Measurements from ENCODE around the gene VWA3B.
"Not testable (repeated sequence)": the region's sequence is repeated elsewhere in the genome, so short reads cannot be mapped to it uniquely, and the experiment has no call there.

The VWA3B gene

GRCh38 chr2:98252038-98252773, 165.2 kb downstream of the VWA3B start:
- no peak for DNase-seq (ENCODE audit: low read depth in 2 of 2)

DNA sequence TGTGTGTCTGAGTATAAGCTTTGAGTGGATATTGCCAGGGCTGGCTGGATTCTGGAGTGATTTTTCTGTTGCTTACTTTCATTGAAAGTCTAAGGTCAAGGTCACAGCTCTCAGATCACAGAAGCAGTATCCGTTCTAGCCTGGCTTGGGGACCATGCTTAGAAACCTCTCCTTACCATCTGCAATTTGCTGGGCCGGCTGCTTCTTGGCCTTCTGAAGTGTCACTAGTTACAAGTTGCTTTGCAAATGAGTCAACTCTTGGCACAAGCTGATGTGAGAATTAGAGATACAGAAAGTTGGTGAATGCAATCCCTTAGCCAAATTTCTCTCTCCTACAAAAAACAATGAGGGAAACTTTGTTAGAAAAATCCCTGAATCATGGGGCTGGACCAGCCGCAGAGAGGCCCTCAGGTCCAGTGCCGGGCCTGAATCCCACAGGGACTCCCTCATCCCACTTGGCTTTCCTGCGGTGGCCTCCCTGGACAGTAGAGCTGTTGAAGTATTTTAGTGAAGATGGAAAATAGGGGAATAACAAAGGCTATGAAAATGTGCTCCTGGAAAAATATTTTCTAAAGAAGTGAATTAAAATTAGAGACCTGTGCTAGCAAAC, 166.6 kb downstream of the VWA3B start:
- DNase-seq (ENCODE audit: low read depth in 2 of 2) = no peak

GRCh38 chr2:98254504-98255059, 167.6 kb downstream of the VWA3B start:
- no peak for DNase-seq (ENCODE audit: low read depth in 2 of 2)

- DNase-seq (ENCODE audit: low read depth in 2 of 2) = no peak
Measured at GRCh38 chr2:98258906-98259305, 171.9 kb downstream of the VWA3B start.

DNA sequence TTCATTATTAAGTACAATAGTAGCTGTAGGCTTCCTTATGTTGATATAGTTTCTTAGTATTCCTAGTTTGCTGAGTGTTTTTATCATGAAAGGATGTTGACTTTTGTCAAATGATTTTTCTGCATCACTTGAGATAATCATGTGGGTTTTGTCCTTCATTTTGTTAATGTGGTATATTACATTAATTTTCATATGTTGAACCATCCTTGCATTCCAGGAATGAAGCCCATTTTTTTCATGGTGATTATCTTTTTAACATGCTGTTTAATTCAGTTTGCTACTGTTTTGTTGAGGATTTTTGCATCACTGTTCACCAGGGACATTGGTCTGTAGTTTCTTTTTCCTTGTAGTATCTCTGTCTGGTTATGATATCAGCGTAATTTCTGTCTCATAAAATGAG, 176.4 kb downstream of the VWA3B start:
- no peak for DNase-seq (ENCODE audit: low read depth in 2 of 2)

DNA sequence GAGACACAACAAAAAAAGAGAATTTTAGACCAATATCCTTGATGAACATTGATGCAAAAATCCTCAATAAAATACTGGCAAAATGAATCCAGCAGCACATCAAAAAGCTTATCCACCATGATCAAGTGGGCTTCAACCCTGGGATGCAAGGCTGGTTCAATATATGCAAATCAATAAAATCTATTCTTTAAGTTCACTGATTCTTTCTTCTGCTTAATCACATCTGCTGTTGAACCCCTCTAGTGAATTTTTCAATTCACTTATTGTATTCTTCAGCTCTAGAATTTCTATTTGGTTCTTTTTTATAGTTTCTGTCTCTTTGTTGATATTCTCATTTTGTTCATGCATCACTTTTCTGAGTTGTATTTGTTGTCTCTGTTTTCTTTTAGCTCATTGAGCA, 181.3 kb downstream of the VWA3B start:
- not testable (repeated sequence) for DNase-seq (ENCODE audit: low read depth in 2 of 2)

- no peak for DNase-seq (ENCODE audit: low read depth in 2 of 2)
Measured at GRCh38 chr2:98269274-98269673, 182.3 kb downstream of the VWA3B start.

DNA sequence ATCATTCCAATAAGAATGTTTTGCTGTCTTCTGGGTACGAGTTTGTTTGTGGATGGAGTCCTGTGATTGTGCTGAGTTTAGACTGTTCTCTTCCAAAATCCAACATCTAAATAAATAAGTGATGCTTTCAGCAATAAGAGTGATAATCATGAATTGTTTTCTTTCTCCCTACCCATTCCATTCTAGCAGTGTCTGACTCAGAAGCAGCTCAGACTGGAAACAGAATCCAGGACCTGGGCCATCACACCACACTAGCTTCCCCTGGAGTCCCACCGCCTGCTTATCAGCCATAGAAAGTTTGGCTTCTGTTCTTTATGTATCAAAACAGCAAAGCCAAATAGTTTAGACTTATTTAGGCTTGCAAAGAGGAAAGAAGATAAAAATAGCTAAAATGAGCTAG, 182.9 kb downstream of the VWA3B start:
- no peak for DNase-seq (ENCODE audit: low read depth in 2 of 2)

DNA sequence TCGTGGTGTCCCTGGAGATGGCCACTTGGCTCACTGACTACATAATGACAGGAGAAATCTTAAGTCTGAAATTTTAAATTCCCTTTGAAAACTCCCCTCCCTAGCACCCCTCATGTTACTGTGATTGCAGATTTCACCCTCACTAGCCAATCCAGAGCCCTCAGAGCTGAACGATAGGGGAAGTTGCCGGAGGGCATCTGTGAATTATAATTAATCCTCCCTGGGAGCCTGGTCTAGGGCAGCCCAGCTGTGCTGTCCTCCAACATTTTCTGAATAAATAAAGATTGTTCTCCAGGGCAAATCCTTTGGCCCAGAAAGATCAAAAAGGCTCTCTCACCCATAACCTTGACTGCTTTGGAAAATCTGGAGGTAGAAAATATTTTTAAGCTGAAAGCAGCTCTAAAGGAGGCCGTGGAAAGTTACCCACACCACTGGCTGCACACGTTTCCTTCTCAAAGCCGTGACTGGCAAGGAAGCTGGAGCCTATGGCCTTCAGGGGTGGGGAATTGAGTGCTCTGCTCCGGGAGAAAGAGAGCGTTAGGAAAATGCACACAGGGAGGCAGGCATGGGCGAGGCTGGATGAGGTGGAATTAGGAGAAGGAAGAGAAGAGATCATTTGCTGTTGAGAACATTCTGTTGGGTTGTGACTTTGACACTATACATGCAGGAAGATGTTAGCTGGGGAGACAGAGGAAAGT, 190.3 kb downstream of the VWA3B start:
- DNase-seq (ENCODE audit: low read depth in 2 of 2) = no peak

DNA sequence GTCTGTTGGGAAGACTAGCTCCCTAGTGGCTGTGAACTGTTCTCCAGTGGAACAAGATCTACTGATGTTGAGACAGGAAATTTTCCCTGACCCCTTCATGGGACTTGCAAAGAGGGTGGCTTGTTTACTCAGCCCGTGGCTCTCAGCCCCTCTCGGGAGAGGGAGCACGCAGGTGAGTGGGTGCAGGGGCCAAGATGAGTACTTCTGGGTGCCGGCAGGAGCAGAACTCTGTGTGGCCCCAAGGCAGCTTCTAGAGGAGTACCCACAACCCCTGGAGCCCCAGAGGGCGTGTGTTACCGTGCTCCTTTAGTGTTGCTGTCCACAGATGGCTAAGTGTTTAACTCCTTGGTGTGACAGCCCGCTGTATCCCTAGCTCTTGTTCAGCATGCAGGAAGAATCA, 191.1 kb downstream of the VWA3B start:
- no peak for DNase-seq (ENCODE audit: low read depth in 2 of 2)

DNA sequence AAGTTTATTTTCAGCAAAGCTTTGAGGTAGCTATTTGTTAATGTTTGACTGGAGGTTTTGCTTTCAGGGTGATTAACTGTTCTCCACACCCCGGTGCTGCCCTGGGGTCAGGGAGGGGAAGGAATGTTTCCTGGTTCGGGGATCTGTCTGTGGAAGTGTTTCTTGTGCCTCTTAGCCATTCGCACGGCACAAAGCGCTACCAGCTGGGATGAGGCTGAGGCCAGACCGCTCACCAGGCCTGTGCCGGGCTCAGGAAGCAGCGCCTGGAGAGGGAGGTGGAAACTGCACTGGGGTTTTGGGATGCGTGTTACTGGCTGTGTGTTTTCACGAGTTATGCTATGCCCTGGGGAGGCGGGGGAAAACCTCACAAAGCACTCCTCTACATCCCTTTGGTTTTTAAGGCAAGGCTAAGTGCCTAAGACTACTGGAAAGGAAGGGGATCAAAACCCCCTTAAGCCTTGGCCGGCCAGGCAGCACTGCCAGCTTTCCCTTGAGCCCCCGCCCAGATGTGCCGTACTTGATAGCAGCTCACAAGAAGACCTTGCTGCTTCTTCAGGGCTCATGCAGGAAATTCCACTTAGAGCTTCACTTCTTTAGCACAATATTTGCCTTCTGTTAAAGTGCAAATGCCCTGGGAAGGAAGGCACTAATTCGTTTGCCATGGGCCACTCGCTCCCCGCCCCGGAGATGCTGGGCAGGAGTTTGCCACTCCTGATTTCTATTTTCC, 193.6 kb downstream of the VWA3B start:
- DNase-seq (ENCODE audit: low read depth in 2 of 2) = no peak

- DNase-seq (ENCODE audit: low read depth in 2 of 2) = no peak
Measured at GRCh38 chr2:98281607-98282006, 194.6 kb downstream of the VWA3B start.

- DNase-seq (ENCODE audit: low read depth in 2 of 2) = no peak
Measured at GRCh38 chr2:98282109-98282508, 195.1 kb downstream of the VWA3B start.

DNA sequence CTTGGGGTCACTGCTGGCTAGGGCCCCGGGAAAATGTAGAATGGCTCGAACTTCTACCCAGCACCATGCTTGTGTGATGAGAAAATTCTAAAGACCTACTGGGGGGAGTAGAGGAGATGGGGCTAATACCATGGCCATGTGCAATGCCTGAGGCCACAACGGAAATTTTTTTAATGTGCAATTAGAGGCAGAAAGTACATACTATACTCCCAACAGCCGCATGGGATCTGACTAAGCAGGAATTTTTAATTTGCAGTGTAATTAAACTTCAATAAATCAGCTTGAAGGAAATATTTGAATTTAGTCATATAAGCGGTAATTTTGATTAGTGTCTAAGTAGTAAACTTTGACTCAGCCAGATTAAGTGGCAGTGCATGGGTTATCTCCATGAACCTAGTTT, 206.1 kb downstream of the VWA3B start:
- DNase-seq (ENCODE audit: low read depth in 2 of 2) = no peak

- DNase-seq (ENCODE audit: low read depth in 2 of 2) = no peak
Measured at GRCh38 chr2:98293931-98294687, 207.1 kb downstream of the VWA3B start.

- no peak for DNase-seq (ENCODE audit: low read depth in 2 of 2)
Measured at GRCh38 chr2:98294711-98295110, 207.7 kb downstream of the VWA3B start.

GRCh38 chr2:98295275-98295674, 208.3 kb downstream of the VWA3B start:
- DNase-seq (ENCODE audit: low read depth in 2 of 2) = no peak

DNA sequence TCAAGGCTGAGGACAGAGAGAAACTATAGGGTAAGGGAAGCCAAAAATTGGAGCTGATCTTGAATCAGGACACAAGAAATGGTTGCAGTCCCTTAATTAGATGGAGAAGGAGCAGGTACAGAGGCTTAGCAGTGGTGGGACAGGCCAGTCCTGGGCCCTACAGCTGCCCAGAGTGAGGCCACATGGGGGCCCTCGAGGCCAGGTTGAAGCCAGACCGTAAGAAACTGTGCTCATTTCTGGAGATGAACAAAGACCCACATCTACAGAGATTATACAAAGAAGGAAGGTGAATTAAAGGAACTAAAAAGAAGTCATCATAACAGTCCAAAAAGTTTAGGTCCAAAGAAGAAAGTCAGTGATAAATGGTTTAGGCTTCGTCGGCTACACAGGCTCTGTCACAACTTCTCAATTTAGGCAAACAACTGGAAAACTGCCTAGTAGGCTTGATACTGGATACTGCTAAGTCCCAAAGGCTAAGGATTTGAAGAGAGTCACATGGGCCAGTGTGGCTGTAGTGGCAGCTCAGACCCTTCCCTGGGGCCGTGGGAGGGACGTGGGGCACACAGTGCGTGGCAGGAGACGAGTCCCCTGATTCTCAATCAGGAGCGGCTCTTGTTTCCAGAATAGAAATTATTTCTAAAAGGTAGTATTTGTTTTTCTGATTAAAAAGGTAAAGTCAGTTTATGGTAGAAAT, 208.9 kb downstream of the VWA3B start:
- no peak for DNase-seq (ENCODE audit: low read depth in 2 of 2)

- DNase-seq (ENCODE audit: low read depth in 2 of 2) = no peak
Measured at GRCh38 chr2:98296440-98296839, 209.5 kb downstream of the VWA3B start.

DNA sequence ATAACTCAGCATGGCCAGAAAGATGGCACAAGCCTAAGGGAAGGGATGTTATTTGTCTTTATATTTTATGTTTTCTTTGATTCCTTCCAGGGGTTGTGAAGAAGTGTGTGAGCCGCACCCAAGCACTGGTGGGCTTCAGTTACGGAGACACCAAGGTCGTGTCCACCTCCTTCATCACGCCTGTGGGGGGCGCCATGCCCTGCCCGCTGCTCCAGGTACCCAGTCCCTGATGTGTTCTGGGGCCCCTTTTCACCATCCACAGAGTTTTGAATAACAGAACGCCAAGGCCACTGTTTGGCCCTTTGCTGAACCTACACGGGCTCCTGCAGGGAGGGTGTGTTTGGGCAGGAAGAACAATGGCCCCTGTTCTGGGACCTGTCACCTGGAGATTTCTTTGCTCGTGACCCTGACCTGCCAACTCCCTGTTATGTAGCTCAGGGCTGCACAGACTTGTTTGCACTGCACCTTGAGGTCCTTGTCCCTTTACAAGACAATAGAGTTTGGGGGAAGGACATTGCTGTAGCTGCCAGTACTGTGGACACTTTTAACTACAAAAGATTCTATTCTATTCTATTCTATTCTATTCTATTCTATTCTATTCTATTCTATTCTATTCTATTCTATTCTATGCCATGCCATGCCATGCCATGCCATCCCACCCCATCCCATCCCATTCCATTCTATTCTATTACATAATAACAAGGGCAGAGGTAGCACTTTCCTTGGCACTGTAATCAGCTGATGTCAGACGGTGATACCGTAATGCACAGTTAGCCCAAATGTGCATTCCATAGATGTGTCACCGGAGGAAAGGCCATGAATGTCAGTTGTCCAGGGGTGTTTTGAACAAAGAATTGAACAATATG, 211.1 kb downstream of the VWA3B start:
- DNase-seq (ENCODE audit: low read depth in 2 of 2) = no peak

All from stimulated activated CD4-positive, alpha-beta T cell treated with anti-CD3 and anti-CD28 coated beads, Interleukin-1b, Interleukin-23, amount 100 ng/mL, for 1 hour (primary cell).